ENCODE measurements around the gene PES1. TPM values are rescaled to one million over a fixed set of nuclear protein-coding genes. Genes with fewer than 3 reads are reported as not detected.

The PES1 gene
- total RNA-seq, 4 donors from 2014 or later: 28.2 to 55.7 (median 42.9) TPM

DNA sequence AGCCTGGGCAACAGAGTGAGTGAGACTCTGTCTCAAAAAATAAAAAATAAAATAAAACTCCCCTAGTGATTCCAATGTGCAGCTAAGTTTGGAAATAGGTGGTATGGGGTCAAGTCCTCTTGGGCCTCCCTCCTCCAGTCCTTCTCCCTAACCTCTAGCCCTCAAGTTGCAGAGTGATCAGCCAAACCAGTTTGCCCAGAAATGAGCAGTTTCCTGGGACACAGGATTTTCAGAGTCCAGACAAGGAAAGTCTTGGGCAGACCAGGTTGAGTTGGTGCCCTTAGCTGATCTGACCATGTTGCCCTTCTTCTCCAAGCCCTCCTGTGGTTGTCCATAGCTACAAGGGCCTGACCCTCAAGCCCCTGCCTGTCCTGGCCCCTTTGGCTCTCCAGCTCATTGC lies 23.2 kb upstream of the PES1 start:
- peaks cover 18 to 89% (median 76%) of the 10 kb centered on the region in 4 donors for H3K36me3 ChIP-seq
- TF ChIP-seq POLR2AphosphoS5 (IDR thresholded peaks at IDR 0.05) (no peak), POLR2A (IDR thresholded peaks at IDR 0.05; ENCODE audit: low read depth) (no peak), EP300 (IDR thresholded peaks at IDR 0.05) (no peak)
- TF ChIP-seq, protein P1, sequence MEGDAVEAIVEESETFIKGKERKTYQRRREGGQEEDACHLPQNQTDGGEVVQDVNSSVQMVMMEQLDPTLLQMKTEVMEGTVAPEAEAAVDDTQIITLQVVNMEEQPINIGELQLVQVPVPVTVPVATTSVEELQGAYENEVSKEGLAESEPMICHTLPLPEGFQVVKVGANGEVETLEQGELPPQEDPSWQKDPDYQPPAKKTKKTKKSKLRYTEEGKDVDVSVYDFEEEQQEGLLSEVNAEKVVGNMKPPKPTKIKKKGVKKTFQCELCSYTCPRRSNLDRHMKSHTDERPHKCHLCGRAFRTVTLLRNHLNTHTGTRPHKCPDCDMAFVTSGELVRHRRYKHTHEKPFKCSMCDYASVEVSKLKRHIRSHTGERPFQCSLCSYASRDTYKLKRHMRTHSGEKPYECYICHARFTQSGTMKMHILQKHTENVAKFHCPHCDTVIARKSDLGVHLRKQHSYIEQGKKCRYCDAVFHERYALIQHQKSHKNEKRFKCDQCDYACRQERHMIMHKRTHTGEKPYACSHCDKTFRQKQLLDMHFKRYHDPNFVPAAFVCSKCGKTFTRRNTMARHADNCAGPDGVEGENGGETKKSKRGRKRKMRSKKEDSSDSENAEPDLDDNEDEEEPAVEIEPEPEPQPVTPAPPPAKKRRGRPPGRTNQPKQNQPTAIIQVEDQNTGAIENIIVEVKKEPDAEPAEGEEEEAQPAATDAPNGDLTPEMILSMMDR (IDR thresholded peaks at IDR 0.05): no peak

GRCh38 chr22:30614268-30614667 lies 22.6 kb upstream of the PES1 start:
- TF ChIP-seq POLR2AphosphoS5 (IDR thresholded peaks at IDR 0.05) (no peak), EP300 (IDR thresholded peaks at IDR 0.05) (no peak), POLR2A (IDR thresholded peaks at IDR 0.05; ENCODE audit: low read depth) (no peak)
- TF ChIP-seq, protein P1 (IDR thresholded peaks at IDR 0.05): no peak
- H3K27ac ChIP-seq (replicated peaks in 1 of 4): no peak overlapping the region
- H3K36me3 ChIP-seq: peaks cover 13 to 83% (median 73%) of the 10 kb centered on the region in 4 donors
- H3K27me3 ChIP-seq: no peaks in the 10 kb centered on the region
- 93% methylated on average over 3 of the region's 7 CpGs for WGBS
- H3K9me3 ChIP-seq: no peaks in the 10 kb centered on the region
- H3K4me1 ChIP-seq: peaks cover 6 to 9% (median 9%) of the 10 kb centered on the region in 4 donors
- DNase-seq (ENCODE audit: extremely low spot score): no peak
- no peak overlapping the region for H3K4me3 ChIP-seq
- intact Hi-C loops (cut with DNase I): no loop called here

More for the DNA sequence above, 23.2 kb upstream of the PES1 start:
- H3K4me1 ChIP-seq: peaks cover 2 to 3% (median 2%) of the 10 kb centered on the region in 4 donors
- no peak for DNase-seq (ENCODE audit: extremely low spot score)
- no peak overlapping the region for H3K4me3 ChIP-seq
- no peak overlapping the region for H3K27ac ChIP-seq (replicated peaks in 1 of 4)
- intact Hi-C loops (cut with DNase I): no loop called here
- H3K27me3 ChIP-seq: no peaks in the 10 kb centered on the region
- no peaks in the 10 kb centered on the region for H3K9me3 ChIP-seq

- H3K4me3 ChIP-seq: no peak overlapping the region
- no peak for DNase-seq (ENCODE audit: extremely low spot score)
- H3K36me3 ChIP-seq: peaks cover 4 to 70% (median 62%) of the 10 kb centered on the region in 4 donors
- H3K9me3 ChIP-seq: no peaks in the 10 kb centered on the region
- no peaks in the 10 kb centered on the region for H3K27me3 ChIP-seq
- peaks cover 6 to 24% (median 23%) of the 10 kb centered on the region in 4 donors for H3K4me1 ChIP-seq
- H3K27ac ChIP-seq (replicated peaks in 1 of 4): no peak overlapping the region
- intact Hi-C loops (cut with DNase I): no loop called here
- 90% methylated on average over 7 of the region's 8 CpGs for WGBS
- no peak for TF ChIP-seq POLR2AphosphoS5 (IDR thresholded peaks at IDR 0.05)
- TF ChIP-seq, protein P1 (IDR thresholded peaks at IDR 0.05): no peak
- TF ChIP-seq EP300 (IDR thresholded peaks at IDR 0.05): no peak
- TF ChIP-seq POLR2A (IDR thresholded peaks at IDR 0.05; ENCODE audit: low read depth): no peak
Observed at GRCh38 chr22:30612789-30613188, 21.1 kb upstream of the PES1 start.

DNA sequence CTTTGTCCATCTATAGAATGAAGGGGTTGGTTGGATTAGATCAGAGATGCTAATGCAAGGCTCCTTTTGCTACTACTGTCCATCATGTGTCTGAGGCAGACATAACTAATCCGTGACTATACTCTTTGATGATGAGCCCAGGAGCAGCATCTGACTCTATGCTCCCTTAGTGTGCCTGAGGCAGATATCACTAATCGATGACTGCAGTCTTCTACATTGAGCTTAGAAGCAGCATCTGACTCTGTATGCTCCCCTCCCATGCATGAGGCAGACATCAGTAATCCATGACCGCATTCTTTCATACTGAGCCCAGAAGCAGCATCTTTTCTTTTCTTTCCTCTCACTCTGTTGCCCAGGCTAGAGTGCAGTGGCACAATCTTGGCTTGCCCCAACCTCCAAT lies 19.5 kb upstream of the PES1 start:
- WGBS: 93% methylated on average over 3 of the region's 3 CpGs
- Histone ChIP-seq H3K36me3 (peaks cover 0 to 56% (median 47%) of the 10 kb centered on the region in 4 donors), H3K4me1 (peaks cover 12 to 36% (median 34%) of the 10 kb centered on the region in 4 donors), H3K9me3 (no peaks in the 10 kb centered on the region), H3K27ac (replicated peaks in 1 of 4) (no peak overlapping the region), H3K27me3 (no peaks in the 10 kb centered on the region), H3K4me3 (no peak overlapping the region)
- TF ChIP-seq POLR2A (IDR thresholded peaks at IDR 0.05; ENCODE audit: low read depth): no peak
- TF ChIP-seq EP300 (IDR thresholded peaks at IDR 0.05): no peak
- no peak for TF ChIP-seq POLR2AphosphoS5 (IDR thresholded peaks at IDR 0.05)
- DNase-seq (ENCODE audit: extremely low spot score): no peak
- intact Hi-C loops (cut with DNase I): no loop called here

DNA sequence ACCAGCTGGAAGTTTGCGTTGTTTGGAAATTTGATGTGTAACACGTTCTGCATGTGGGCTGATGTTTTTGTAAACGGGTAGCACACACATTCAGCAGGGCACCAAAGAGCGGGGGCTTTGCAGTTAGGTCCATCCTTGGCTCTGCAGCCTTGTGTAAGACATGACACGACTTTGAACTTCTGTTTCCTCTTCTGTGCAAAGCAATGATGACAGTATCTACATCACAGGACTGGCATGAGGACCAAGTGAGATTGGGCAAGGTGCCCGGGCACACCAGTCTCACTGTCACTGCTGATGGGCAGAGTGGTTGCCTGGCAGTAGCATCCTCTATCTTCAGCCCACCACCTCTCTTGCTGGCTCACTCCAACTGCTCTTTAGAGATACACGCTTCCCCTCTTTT lies 18.6 kb upstream of the PES1 start:
- 70% methylated on average over 7 of the region's 7 CpGs for WGBS
- no peak overlapping the region for H3K4me3 ChIP-seq
- peak in 1 of 2 donors; percentile 22 for TF ChIP-seq POLR2AphosphoS5 (IDR thresholded peaks at IDR 0.05)
- TF ChIP-seq, protein P1 (IDR thresholded peaks at IDR 0.05): no peak
- H3K4me1 ChIP-seq: peaks cover 21 to 45% (median 42%) of the 10 kb centered on the region in 4 donors
- no peak overlapping the region for H3K27ac ChIP-seq (replicated peaks in 1 of 4)
- H3K27me3 ChIP-seq: no peaks in the 10 kb centered on the region
- intact Hi-C loops (cut with DNase I): no loop called here
- peaks cover 0 to 50% (median 41%) of the 10 kb centered on the region in 4 donors for H3K36me3 ChIP-seq
- no peak for DNase-seq (ENCODE audit: extremely low spot score)
- no peaks in the 10 kb centered on the region for H3K9me3 ChIP-seq

Data from esophagus muscularis mucosa (tissue), 4 donors.